NCI-H460 (cell line): ENCODE measurements around the gene C5orf34. TPM values are rescaled to one million over a fixed set of nuclear protein-coding genes. Genes with fewer than 3 reads are reported as not detected.
A peak's percentile ranks its signal among the peaks of the same experiment; 100 is the strongest.
"Not testable (repeated sequence)": the region's sequence is repeated elsewhere in the genome, so short reads cannot be mapped to it uniquely, and the experiment has no call there.

Experiments used
- DNase-seq: peaks from one replicate; pipeline ENCODE4 v3.0.0-alpha.2; 2016; ENCODE audit warnings: low read depth; ENCODE audit errors: extremely low read depth
- total RNA-seq: library from RNA; depleted of rRNA; stranded (reverse); fragments of >200 nt; shearing (Covaris generic); gene quantifications from 2 replicates; pipeline ENCODE4 v1.2.3, GENCODE V29; 2014

Gene C5orf34
- total RNA-seq, 1 experiment from 2014 or later, result 11.5 TPM

DNA sequence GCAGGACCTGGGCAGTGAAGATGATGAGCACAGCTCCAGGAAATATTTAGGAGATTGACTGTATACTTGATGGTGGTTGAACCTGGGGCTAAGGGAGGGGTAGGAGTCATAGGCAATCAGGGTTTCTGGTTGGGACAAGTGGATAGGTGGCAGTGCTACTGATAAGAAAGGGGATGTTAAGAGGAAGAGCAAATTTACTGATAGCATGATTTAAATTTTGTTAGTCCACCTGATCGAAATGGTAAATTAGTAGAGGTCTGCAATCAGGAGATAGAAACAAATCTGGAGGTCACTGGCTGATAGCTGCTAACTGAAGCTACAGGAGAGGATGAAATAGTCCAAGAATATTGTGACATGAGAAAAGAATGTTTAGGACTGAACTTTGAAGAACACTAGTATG is 5.7 kb upstream of the C5orf34 start:
- DNase-seq, result no peak

DNA sequence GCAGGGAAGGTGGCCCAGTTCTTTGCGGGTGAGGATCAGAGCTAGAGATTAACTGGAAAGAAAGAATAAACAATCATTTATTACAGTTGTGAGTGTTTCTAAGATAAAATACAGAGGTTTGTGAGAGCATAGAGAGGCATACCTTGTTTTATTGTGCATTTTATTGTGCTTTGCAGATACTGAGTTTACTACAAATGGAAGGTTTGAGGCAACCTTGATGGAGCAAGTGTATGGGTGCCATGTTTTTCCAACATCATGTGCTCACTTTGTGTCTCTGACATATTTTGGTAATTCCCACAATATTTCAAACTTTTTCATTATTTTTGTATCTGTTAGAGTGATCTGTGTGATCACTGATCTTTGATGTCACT is 715 bp upstream of the C5orf34 start:
- no peak for DNase-seq

DNA sequence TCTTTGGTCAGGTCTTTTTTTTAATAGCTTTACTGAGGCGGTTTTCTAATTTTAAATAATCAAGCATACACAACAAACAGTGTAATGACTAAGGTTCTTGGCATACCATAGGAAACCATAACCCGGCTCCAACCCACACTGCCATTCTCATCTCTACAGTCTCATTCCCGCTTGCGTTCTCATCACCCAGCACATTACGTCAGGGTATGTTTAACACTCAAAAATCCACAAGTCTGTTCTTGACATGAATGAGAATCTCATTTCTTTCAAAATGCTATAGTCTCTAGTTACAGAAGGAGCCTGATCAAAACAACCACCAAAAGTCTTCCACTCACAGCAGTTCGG is 505 bp downstream of the C5orf34 start:
- peak; percentile 15 for DNase-seq

DNA sequence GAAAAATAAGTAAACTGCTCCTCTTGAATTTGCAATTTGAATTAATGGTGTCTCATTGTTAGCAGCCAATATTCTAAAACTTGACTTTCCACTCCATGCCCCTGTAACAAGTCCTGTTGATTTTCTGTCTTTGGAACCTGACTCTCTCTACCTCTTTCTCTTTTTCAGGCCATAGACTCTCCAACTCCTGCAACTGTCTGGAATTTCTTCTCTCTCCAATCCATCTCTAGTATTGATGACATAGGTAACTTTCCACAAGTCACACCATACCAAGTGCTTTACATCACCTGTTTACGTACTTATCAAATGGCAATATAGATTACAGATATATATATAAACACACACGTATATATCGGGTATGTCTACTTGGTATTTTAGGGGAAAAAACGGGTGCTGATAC is 923 bp downstream of the C5orf34 start:
- DNase-seq, result no peak

DNA sequence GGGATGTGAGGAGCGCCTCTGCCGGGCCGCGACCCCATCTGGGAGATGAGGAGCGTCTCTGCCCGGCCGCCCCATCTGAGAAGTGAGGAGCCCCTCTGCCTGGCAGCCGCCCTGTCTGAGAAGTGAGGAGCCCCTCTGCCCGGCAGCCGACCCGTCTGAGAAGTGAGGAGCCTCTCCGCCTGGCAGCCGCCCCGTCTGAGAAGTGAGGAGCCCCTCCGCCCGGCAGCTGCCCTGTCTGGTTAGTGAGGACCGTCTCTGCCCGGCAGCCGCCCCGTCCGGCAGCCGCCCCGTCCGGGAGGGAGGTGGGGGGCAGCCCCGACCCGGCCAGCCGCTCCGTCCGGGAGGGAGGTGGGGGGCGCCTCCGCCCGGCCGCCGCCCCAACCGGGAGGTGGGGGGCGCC is 3.9 kb downstream of the C5orf34 start:
- not testable (repeated sequence) for DNase-seq

DNA sequence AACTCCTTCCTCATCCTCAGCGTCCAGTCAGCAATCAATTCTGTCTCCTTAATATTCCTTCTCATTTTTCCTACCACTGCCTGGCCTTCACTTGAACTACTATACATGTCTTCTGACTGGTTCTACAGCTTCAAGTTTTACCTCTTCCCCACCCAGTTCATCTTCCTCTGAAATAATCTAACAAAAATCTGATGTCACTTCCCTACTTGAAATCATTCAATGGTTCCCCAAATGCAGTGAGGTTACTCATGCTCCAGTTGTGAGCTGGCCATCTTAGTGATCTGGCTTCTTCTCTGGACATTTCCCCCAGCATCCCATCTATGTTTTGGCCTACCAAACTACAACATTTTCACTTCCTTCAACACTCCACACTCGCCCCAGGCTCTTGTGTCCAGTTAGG is 16.4 kb downstream of the C5orf34 start:
- no peak for DNase-seq

DNA sequence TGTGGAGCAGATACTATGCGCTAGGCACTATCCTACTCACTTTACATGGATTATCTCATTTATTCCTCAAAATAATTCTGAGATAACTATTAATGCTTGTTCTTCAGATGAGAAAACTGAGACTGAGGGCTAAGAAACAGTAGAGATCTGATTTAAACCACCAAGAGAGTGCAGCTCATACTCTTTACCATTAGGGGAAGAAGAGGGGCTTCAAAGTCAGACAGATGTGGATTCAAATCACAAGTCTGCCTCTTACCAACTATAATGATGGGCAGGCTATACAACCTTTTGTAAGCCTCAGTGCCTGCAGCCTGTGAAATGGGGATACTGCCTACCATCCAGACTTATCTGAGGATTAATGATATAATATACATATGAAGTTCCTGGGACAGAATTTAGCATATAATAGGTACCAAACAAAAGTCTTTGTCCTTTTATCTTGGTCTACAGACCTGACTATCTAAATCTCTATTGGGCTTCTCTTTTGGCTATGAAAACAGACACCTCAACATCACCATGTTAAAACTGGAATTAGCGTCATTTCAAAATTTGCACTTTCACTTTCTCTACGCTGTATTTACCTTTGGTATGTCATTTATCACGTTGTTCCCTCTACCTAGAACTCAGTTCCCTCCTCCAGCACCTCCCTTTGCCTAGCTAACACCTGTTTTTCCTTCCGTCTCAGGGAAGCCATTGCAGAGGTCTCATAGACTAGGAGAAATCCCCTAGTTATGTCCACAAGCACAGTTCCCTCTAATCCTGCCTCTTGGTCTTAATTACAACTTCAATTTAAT is 17.4 kb downstream of the C5orf34 start:
- no peak for DNase-seq

DNA sequence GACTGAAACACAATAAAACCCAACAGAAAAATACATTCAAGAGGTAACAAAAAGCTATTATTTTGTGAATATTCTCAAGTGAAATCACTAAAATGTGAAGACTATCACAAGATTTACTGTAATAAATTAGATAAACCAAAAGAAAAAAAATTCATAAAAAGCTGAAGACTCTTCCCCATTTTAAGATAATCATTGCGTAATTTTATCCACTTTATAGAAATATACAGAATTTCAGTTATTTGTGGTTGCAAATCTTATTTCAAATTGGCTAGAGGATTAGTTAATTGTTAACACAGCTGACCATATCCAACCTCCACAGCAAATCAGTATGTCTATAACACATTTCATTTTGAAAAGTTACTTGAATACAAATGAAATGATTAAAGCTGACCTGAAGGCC is 23.6 kb downstream of the C5orf34 start:
- no peak for DNase-seq

DNA sequence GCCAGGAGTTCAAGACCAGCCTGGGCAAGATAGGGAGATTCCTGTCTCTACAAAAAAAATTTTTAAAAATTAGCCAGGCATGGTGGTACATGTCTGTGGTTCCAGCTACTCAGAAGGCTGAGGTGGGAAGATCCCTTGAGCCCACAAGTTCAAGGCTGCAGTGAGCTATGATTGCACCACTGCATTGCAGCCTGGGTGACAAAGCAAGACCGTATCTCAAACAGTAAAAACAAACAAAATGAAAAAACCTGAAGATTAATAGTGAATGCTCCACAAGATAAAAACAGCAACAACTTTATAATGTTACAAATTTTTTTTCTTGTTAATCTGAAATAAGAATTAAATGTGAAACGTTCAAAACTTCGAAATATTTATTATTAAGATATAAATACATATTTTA is 28.6 kb downstream of the C5orf34 start:
- DNase-seq, result no peak

DNA sequence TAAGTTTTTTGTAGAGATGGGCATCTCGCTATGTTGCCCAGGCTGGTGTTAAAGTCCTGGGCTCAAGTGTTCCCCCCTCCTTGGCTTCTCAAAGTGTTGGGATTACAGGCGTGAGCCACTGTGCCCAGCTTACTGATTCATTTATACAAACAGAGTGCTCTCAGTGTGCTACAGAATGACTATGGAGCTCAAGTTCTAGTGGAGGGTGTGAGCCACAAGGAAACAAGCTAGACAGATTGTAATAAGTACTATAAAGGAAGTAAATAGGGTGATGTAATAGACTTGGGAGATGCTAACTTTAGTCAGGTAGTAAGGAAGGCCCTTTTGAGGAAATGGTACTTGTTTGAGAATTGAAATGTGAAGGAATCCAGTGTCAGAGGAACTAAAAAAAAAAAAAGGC is 29.5 kb downstream of the C5orf34 start:
- no peak for DNase-seq

DNA sequence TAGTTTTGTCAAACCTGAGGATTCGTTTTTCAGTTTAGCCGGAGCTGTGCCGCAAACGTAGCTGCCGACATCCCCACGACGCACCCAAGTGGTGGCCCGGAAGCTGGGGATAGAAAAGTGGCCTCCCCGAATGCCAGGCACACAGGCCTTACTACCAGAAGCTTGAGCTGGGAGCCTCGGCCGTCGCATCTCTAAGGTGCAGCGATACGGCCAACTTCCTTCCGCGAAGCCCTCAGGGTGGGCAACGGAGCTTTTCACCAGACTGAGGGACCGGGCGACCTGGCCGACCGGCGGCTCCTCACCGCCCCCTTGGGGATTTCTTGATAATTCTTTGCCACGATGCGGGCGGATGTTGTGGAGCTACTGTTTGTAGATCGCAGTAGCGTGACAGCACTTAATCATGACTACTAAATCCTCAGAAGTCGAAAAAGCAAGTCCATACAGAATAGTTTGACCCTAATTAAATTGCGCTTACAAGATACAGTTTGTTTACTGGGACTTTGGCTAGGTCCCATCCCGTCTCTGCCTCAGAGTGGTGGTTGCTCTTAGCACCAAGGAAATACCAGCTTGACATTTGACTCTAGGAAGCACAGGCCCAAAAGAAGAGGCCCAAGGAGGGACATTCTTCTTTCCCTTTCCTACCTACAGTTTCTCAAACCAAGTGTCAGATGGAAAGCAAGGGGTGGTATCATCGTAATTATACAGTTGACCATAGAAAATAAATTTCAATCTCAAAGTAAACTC is 30.7 kb downstream of the C5orf34 start:
- peak; percentile 78 for DNase-seq

DNA sequence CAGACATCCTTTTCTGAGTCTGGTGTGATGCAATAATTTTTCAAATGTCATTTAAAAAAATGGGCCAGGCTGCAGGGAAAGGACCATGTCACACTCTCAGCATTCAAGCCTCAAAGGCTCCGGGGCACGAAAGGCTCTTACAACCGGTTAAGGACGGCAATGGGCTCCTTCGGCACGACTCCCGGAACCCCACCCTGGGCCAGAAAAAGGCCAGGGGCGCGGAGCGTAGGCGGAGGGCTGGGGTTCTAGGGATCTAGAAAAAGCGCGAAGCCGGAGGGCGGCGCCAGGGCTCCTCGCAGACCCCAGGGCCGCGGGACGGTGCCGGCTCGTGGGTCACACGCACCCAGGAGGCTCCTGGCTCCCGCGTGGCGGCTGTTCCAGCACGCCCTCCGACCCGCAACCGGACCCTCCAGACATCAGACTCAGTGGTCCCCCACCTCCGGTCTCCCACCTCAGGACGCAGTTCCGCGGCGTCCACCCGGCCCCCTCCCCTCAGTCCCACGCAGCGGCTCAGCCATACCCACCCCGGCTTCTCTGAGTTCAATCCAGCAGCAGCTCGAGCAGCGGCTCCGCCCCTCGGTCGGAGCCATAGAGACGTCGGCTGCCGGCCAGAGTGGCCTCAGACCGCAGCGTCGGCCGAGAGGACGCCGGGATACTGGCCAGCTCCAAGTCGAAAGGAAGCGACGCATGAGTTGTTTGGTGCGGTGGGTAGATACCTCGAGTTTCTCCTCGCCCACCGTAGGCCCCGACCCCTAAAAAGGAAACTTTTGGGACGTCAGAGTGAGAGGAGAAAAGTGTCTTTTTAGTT is 31.4 kb downstream of the C5orf34 start, which contains the start of gene TMEM267:
Gene TMEM267, minus strand, starts transcription at position 568 of the 808 bp plus-strand sequence. CDS start 29,896 bp downstream, outside the sequence.
- peak; percentile 93 for DNase-seq

DNA sequence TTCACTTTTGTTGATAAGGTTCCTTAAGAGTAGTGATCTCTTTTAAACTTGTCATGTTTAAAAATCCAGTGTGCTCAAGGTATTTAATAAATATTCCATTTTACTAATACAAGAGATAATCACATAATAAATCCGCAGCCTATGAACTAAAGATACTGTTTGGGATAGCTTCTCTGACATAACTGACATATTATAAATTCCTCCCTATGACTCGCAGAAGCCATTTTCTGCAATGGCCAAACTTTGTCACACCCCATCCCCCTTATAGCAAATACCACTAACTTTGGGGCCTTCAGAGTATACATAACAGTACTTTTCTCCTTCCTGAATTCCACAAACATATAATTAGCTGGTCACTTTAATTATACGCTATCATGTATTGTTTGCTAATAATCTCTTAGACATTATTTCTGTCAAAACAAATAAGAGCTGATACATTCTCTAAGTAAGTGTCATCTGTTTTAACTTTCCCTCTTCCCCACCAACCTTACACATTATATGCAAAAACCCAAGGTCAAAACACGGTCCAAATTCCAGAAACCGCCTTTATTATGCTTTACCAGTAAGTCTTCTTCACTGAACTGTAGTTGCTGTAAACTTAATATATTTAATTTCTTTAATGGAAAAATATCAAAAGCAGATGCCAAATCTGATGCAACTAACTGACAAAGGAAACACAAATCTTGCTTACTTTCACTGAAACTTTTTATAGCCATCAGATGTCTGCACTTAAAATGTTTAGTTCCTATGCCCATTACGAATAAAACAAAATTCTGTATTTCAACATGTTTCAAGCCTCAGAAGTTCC is 32.3 kb downstream of the C5orf34 start:
- peak; percentile 21 for DNase-seq

DNA sequence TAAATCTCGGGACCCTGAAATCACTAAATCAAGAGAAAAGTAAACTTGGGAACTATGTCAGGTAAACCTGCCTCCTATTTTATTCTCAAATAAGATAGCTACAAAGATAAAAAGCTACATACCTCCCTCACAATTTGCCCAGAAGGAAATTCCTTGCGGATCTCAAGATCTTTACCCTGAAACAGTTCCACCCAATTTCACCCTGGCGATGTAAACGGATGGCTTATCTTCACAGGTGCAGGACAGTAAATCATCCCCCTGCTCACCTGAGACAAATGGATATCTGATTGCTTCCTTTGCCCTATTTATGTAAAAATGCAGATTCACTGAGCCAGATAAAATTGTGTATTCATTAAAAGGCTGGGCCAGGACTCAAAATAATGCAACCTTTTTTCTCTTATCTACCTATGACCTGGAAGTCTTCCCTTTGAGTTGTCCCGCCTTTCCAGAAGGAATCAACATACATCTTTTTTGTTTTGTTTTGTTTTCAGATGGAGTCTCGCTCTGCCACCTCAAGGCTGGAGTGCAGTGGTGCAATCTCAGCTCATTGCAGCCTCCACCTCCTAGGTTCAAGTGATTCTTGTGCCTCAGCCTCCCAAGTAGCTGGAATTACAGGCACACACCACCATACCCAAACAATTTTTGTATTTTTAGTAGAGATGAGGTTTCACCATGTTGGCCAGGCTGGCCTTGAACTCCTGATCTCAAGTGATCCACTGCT is 45.1 kb downstream of the C5orf34 start:
- DNase-seq, result no peak

DNA sequence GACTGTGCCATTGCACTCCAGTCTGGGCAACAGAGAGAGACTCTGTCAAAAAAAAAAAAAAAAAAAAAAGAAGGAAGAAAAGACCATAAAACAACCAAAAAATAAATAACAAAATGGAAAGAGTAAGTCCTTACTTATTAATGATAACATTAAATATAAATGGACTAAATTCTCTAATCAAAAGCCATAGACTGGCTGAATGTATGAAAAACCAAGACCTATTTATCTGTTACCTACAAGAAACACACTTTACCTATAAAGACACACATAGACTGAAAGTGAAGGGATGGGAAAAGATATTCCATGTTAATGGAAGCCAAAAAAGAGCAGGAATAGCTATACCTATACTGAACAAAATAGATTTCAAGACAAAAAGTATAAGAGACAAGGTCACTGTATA is 47.8 kb downstream of the C5orf34 start:
- DNase-seq, result no peak

DNA sequence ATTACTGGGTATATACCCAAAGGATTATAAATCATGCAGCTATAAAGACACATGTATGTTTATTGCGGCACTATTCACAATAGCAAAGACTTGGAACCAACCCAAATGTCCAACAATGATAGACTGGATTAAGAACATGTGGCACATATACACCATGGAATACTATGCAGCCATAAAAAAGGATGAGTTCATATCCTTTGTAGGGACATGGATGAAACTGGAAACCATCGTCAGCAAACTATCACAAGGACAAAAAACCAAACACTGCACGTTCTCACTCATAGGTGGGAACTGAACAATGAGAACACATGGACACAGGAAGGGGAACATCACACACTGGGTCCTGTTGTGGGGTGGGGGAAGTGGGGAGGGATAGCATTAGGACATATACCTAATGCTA is 49.5 kb downstream of the C5orf34 start:
- not testable (repeated sequence) for DNase-seq

DNA sequence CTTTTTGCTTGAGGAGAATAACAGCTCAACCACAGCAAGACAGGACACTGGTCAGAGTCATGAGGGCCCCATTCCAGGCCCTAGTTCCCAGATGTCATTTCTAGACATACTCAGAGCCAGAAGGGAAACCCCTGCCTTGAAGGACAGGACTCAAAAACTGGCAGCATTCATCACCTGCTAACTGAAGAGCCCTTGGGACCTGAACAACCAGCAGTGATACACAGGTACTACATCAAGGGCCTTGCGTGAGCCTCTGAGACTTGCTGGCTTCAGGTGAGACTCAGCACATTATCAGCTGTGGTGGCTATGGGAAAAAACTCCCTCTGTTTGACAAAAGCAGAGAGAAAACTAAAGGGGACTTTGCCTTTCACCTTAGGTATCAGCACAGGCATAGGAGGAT is 53.9 kb downstream of the C5orf34 start:
- no peak for DNase-seq

DNA sequence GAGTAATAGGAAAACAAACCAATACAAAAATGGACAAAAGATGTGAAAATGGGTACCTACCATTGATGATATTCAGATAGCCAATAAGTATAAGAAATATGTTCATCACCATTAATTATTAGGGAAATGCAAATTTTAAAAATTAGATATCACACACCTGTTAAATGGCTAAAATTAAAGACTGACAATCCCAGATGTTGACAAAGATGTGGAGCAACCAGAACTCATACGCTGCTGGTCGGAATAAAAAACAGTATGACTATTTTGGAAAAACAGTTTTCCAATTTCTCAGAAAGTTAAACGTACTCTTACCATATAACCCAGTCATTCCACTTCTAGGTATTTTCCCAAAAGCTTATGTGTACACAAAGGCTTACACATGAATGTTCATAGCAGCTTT is 58.4 kb downstream of the C5orf34 start:
- DNase-seq, result no peak

DNA sequence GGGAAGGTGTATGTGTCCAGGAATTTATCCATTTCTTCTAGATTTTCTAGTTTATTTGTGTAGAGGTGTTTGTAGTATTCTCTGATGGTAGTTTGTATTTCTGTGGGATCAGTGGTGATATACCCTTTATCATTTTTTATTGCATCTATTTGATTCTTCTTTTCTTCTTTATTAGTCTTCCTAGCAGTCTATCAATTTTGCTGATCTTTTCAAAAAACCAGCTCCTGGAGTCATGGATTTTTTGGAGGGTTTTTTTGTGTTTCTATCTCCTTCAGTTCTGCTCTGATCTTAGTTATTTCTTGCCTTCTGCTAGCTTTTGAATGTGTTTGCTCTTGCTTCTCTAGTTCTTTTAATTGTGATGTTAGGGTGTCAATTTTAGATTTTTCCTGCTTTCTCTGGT is 73.4 kb downstream of the C5orf34 start:
- not testable (repeated sequence) for DNase-seq
